Right atrium auricular region (tissue), 2 donors: ENCODE results near the gene KIFBP. TPM values are rescaled to one million over a fixed set of nuclear protein-coding genes. Genes with fewer than 3 reads are reported as not detected.
A peak's percentile ranks its signal among the peaks of the same experiment; 100 is the strongest.

Experiments
- DNase-seq: peaks from one replicate; pipeline ENCODE4 v3.0.0-alpha.2; 2019; ENCODE audit warnings: low spot score
- H3K27ac ChIP-seq, 2 donors: fragments of 200-600 bp; sonication (generic); 1 replicate in 1 of 2; 2 replicates in 1 of 2; pipeline ENCODE4 v1.5.1; 2016 to 2019
- H3K27me3 ChIP-seq, 2 donors: fragments of 200-600 bp; sonication (generic); one replicate each; pipeline versions ENCODE4 v1.5.1 to v1.6.0; 2017 to 2019
- H3K36me3 ChIP-seq: fragments of 200-600 bp; sonication (generic); one replicate; pipeline ENCODE4 v1.5.1; 2016
- H3K4me1 ChIP-seq, 2 donors: fragments of 200-600 bp; sonication (generic); one replicate each; pipeline versions ENCODE4 v1.5.1 to v1.6.0; 2017 to 2019
- H3K4me3 ChIP-seq, 2 donors: fragments of 200-600 bp; sonication (generic); 1 replicate in 1 of 2; 2 replicates in 1 of 2; pipeline ENCODE4 v1.5.1; 2017 to 2019; ENCODE audit warnings: mild to moderate bottlenecking in 1 of 2, moderate library complexity in 1 of 2
- H3K9me3 ChIP-seq, 2 donors: fragments of 200-600 bp; sonication (generic); one replicate each; pipeline ENCODE4 v1.5.1; 2019
- total RNA-seq, 2 donors: library from RNA; depleted of rRNA; stranded (reverse); fragments of >200 nt; gene quantifications; one replicate each; pipeline ENCODE4 v1.1.0, GENCODE V29; 2016
- TF ChIP-seq, protein P1 (sequence below), 2 donors: fragments of 200-600 bp; sonication (generic); IDR thresholded peaks; one replicate each; pipeline ENCODE4 v1.5.1; 2019; ENCODE audit warnings: antibody characterized with exemption in 2 of 2

KIFBP gene
- total RNA-seq, 2 donors from 2014 or later, result 36.4 to 48.8 TPM

DNA sequence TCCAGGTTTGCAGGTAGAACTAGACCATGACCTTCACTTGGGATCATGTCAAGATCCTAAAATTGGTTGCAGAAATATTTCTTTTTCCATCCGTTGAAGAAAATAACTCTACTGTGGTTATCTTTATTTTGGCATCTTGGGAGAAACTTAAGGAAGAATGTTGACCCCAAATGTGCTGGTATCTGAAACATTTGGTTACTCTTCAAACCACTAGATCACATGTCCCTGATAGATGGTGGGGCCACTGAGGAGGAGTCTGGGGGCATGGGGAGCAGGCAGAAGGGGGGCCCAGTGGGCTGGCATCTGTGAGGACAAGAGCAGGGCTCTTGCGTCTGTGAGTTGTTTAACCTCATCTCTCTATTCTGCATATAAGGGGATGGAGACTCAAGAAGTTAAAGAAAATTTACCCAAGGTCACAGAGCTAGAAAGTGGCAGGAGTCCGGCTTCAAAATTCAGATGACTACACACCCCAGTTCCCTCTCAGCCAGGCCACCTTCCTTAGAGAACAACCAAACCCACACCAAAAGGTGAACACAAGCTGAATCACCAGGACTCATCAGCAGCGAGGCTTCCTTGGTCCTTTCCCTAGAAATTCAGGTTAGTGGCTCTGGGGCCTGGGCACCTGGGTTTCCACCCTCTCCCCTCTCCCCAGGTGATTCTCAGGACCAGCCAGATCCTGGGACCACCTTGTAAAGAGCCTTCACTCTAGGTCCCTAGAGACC lies 58.7 kb downstream of the KIFBP start:
- peaks cover 0 to 7% of the 10 kb centered on the region in 2 donors for H3K4me1 ChIP-seq
- TF ChIP-seq, protein P1, sequence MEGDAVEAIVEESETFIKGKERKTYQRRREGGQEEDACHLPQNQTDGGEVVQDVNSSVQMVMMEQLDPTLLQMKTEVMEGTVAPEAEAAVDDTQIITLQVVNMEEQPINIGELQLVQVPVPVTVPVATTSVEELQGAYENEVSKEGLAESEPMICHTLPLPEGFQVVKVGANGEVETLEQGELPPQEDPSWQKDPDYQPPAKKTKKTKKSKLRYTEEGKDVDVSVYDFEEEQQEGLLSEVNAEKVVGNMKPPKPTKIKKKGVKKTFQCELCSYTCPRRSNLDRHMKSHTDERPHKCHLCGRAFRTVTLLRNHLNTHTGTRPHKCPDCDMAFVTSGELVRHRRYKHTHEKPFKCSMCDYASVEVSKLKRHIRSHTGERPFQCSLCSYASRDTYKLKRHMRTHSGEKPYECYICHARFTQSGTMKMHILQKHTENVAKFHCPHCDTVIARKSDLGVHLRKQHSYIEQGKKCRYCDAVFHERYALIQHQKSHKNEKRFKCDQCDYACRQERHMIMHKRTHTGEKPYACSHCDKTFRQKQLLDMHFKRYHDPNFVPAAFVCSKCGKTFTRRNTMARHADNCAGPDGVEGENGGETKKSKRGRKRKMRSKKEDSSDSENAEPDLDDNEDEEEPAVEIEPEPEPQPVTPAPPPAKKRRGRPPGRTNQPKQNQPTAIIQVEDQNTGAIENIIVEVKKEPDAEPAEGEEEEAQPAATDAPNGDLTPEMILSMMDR (IDR thresholded peaks at IDR 0.05), result no peak
- H3K27me3 ChIP-seq, result no peaks in the 10 kb centered on the region
- no peak overlapping the region for H3K4me3 ChIP-seq
- H3K36me3 ChIP-seq, result no peaks in the 10 kb centered on the region
- peak overlapping the region; percentile 16 to 43 for H3K27ac ChIP-seq
- no peaks in the 10 kb centered on the region for H3K9me3 ChIP-seq
- no peak for DNase-seq

DNA sequence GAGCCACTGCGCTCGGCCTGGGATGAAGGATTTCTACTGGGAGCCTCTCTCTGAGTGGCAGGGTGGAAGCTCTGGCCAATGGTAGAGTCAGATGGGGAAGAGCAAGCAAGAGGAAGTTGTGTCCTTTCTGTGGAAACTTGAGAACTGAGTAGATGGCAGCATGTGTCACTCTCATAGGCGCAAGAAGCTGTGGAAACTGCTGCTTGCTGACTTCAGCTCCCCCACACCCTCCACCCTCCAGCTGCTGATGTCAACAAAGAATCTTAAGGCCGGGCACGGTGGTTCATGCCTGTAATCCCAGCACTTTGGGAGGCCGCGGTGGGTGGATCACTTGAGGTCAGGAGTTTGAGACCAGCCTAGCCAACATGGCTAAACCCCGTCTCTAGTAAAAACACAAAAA lies 59.5 kb downstream of the KIFBP start:
- DNase-seq, result peak; percentile 66
- no peaks in the 10 kb centered on the region for H3K27me3 ChIP-seq
- peak overlapping the region; percentile 39 to 43 for H3K27ac ChIP-seq
- H3K36me3 ChIP-seq, result no peaks in the 10 kb centered on the region
- no peaks in the 10 kb centered on the region for H3K9me3 ChIP-seq
- H3K4me1 ChIP-seq, result peaks cover 0 to 11% of the 10 kb centered on the region in 2 donors
- TF ChIP-seq, protein P1 (IDR thresholded peaks at IDR 0.05), result no peak
- H3K4me3 ChIP-seq, result no peak overlapping the region

DNA sequence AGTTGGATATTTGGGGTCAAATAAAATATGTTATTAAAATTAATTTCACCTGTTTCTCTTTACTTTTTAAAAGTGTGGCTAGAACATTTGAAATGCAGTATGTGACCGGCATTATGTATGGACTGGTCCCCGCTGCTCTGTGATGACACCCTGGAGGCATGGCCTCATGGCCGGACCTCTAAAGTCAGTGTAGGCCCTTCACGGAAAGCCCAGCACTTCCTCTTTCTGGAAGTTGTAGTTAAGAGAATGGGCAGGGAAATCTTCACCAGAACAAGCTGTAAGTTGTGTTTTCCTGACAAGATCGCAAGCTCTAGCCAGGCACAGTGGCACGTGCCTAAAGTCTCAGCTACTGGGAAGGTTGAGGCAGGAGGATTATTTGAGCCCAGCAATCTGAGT lies 61.0 kb downstream of the KIFBP start:
- Histone ChIP-seq H3K9me3 (no peaks in the 10 kb centered on the region), H3K27me3 (no peaks in the 10 kb centered on the region), H3K4me1 (peaks cover 0 to 11% of the 10 kb centered on the region in 2 donors), H3K4me3 (no peak overlapping the region), H3K36me3 (no peaks in the 10 kb centered on the region), H3K27ac (no peak overlapping the region)
- TF ChIP-seq, protein P1 (IDR thresholded peaks at IDR 0.05), result no peak
- DNase-seq, result no peak

DNA sequence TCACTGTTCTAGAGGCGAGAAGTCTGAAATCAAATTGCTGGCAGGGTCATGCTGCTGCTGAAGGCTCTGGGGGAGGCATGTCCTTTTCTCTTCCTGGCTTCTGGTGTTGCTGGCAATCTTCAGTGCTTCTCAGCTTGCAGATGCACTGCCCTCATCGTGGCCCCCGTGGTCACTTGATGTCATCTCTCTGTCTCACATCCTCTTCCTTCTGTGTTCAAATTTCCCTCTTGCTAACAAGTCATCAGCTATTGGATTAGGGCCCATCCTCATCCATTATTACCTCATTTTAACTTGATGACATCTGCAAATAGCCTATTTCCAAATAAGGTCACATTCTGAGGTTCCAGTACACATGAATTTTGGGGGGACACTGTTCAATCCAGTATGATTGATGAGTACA lies 62.7 kb downstream of the KIFBP start:
- H3K4me1 ChIP-seq, result peaks cover 0 to 18% of the 10 kb centered on the region in 2 donors
- peak overlapping the region in 1 of 2 donors; percentile 56 for H3K27ac ChIP-seq
- no peaks in the 10 kb centered on the region for H3K9me3 ChIP-seq
- H3K27me3 ChIP-seq, result no peaks in the 10 kb centered on the region
- peak; percentile 68 for DNase-seq
- TF ChIP-seq, protein P1 (IDR thresholded peaks at IDR 0.05), result no peak
- H3K36me3 ChIP-seq, result no peaks in the 10 kb centered on the region
- H3K4me3 ChIP-seq, result no peak overlapping the region

DNA sequence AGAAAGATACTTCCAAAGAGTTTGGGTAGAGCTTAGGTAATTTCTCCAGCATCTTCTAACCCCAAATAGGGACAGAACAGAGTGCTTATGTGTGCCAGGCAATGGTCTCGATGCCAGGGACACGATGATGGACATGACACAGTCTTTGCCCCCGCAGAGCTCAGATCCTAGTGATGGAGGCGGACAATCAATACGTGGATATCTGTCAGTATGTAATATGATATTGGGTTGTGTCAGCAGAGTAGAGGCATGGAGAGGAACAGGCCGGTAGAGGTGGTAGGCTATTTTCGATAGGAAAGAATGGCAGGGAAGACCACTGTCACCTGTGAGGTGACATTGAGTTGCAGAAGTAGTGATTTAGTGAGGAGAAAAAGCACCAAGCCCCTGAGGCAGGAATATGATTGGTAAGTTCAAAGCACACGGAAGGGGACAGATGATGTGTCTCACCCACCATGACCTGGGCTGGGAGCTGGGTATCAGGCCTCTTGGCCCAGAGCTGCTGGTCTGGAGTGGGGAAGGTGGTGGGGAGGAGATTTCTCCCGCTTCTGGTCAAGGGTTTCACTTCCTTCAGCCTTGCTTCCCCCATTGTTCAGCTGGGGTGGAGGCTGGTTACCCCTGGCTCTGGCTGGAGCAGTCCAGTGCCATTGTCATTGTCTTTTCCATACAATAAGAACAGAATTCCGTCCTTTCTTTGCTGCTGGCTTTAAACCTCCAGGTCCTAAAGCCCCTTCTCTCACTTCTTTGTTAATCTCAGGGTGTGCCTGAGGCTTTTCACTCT lies 63.3 kb downstream of the KIFBP start:
- Histone ChIP-seq H3K27ac (peak overlapping the region; percentile 54 to 56), H3K27me3 (no peaks in the 10 kb centered on the region), H3K4me3 (no peak overlapping the region), H3K9me3 (no peaks in the 10 kb centered on the region), H3K4me1 (peaks cover 0 to 24% of the 10 kb centered on the region in 2 donors), H3K36me3 (no peaks in the 10 kb centered on the region)
- TF ChIP-seq, protein P1 (IDR thresholded peaks at IDR 0.05), result no peak
- DNase-seq, result no peak
